HG02840 (cell line): Measurements from ENCODE around the gene RPLP2.

Source experiments
- ATAC-seq: cut with Tn5 transposase; IDR thresholded peaks from one replicate; pipeline ENCODE4 v1.9.1; 2021; ENCODE audit warnings: mild to moderate bottlenecking, moderate library complexity, moderate number of reproducible peaks; ENCODE audit not compliant: unreplicated experiment, low FRiP score

Gene RPLP2

GRCh38 chr11:790721-791564 lies 18.8 kb upstream of the RPLP2 start:
- no peak for ATAC-seq

GRCh38 chr11:791658-792534 lies 17.9 kb upstream of the RPLP2 start:
- no peak for ATAC-seq

GRCh38 chr11:792535-792821 lies 17.3 kb upstream of the RPLP2 start:
- ATAC-seq: no peak

- no peak for ATAC-seq
Observed at GRCh38 chr11:792873-793272, 16.9 kb upstream of the RPLP2 start.

DNA sequence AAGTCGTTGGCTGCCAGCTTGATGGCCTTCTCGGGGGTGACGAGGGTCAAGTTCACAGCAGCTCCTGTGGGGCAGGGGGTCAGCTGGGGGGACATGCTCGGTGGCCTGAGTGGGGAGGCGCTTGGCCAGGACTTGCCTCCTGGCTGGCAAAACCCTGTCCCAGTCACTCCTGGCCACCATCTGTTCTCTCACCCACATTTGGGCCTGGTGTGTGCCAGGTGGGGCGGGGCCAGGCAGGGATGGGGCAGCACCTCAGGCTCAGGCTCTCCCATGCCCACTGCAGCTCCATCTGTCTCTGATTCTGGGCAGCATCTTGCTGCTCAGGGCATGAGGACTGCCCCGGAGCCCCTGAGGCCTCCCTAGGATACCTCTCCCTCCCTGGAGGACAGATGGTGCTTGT lies 16.2 kb upstream of the RPLP2 start:
- no peak for ATAC-seq

GRCh38 chr11:794013-794765 lies 15.6 kb upstream of the RPLP2 start:
- ATAC-seq: no peak

DNA sequence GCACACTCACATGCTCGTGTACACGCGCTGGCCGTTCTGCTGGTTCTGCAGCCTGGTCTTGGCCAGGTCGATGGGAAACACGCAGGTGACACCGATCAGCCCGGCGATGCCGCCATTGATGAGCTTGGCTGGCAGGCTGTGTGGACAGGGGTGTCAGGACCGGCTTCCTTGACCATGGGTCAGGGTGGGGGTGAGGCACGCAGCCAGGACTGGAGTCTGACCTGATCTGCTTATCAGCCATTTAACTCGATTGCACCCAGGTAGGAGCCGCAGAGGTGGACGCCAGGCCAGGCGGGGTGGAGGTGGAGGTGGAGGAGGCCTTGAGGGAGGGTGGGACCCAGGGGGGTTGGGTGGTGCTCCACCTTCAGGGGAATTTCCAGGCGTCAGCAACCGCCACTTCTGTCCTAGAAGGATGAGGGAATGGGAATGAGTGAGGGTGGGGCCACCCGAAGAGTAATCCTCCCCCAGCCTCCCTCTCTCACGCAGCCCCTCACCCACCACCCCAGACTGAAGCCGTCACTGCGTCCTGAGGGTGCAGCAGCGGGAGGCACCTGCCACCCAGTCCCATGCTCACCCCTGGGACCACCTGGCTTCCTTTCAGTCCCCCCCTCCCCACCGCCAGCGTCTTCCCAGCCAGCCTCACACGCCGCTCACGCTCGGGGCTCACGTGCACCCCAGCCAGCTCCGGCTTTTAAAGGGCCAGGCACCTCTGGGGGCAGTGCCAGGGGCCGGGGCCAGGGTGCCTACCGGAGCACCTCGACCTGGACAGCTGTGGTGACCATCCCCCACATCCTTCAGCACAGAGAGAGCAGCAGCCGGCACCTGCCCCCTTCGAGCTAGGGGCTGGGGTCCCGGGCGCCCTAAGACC lies 14.8 kb upstream of the RPLP2 start:
- no peak for ATAC-seq

DNA sequence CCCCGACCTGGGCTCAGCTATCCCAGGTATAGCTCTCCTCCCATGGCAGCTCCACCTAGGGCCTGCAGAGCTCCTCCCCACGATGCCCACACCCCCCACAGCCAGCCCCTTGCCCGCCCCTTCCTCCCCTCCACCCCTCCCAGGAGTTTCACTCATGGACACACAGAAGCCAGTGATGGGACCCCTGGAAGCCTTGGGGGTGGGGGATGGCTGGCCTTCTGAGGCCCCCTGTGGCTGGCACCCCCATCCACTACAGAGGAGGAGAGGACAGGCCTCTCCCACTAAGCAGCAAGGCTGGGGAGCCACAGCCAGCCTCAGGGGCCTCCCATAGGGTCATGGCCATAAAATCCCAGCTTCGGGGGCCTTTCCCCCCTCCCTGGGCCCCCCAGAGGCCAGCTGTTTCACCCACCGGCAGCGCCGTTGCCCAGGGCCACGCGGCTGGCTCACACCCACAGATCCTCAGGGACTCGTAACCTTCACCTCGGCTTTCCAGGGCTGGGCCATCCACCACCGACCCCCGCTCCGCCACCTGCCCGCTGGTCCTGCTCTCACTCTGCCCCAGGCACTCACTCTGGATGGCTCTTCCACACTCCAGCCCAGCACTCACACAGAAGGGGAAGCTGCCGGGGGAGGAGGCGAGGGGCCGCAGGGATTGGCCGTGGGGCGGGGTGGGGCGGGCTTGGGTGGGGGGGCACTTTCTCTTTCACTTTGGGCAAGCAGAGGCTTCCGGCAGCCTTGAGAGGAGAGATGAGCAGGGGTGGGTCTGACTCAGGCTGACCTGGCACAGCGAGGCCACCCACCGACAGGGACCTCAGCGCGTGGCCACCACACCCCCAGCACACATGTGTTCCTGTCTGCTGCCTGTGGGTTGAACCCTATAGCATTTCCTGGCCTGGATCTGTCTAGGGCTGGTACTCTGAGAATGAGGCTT lies 13.9 kb upstream of the RPLP2 start:
- ATAC-seq: no peak

DNA sequence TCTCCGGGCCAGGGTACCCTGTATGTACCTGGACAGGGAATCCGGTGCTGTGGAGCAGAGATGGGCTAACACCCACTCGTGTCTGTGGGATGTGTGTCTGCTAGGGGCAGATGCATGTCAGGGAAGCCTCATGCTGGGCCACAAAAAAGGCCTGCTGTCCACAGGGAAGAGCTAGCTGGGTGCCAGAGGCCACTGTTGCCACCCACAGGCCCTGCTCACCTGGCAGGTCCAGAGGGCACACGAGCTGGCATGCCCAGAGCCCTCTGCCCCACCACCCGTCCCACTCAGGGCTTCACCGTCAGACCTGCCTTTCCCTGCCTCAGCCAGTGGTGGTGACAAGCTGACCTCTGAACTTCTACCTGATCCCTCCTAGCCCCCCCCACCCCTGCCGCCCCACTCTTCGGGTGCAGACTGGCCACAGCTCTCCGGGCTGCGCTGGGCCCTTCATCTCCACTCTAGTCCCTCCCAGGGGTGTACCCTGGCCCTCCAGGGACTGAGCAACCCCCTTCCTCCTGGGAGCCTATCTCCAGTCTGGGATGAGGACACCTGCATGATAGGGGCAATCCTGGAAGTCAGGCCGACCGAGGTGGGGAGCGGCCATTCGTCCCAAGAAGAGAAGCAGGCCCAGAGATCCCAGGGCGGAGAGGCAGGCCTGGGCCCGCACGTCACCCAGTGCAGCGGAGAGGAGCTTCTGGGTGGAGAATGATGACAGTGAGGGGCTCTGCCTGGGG lies 13.0 kb upstream of the RPLP2 start:
- no peak for ATAC-seq

GRCh38 chr11:797296-798092 lies 12.3 kb upstream of the RPLP2 start:
- ATAC-seq: peak; percentile 37

DNA sequence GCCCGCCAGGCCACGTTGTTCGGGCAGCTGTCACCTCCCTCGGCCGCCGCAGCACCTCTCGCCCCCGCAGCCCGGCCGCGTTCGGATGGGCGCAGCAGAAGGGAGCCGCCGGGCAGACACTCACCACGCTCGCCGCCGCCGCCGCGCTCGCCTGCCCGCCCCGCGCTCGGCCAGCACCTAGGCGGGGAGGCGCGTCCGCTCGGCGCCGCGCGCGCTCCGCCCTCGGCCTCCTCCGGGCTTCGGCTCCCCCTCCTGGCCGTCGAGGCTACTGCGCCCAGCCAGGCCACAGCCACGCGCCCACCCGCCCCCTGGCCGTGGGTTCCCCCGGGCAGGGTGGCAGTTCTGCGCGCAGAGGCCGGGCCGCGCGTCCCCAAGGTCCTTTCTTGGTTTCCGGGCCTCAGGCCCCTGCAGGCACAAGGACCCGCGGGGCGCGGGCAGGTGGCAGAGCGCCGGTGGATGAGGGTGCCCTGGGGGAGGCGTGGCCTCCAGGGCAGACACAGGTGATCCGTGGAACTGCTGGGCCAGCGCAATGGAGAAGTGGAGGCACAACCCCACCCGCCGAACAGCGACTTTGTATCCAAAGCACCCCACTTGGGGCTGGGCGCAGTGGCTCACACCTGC lies 11.6 kb upstream of the RPLP2 start, which contains the start of gene SLC25A22:
Gene SLC25A22 (minus strand): TSS at position 189 of the 621 bp plus-strand sequence. CDS start 3,275 bp downstream, outside the sequence.
- peak; percentile 53 for ATAC-seq

GRCh38 chr11:799641-800316 lies 10.0 kb upstream of the RPLP2 start:
- ATAC-seq: no peak

DNA sequence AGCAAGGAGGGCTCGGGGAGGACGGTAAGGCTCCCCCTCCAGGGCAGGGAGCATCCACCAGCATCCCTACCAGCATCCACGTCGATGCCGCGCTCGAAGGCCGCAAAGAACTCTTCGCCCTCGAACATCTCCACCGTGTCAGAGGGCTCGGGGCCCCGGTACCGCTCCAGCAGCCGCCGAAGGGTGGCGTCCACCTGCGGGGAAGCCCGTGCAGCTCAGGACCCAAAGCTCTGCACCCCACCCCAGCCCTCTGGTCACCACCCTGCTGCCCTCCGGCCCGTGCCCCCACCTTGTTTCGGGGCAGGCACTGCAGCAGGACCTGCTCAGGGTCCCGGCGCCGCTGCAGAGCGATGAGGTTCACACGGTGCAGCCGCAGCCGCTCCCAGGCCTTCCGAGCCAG lies 9.3 kb upstream of the RPLP2 start:
- no peak for ATAC-seq

GRCh38 chr11:801097-801780 lies 8.5 kb upstream of the RPLP2 start:
- ATAC-seq: no peak

GRCh38 chr11:802018-802617 lies 7.6 kb upstream of the RPLP2 start:
- no peak for ATAC-seq
